HG03342 (cell line): ENCODE measurements around the gene ZNF746.

Source experiments
- ATAC-seq: cut with Tn5 transposase; IDR thresholded peaks from one replicate; pipeline ENCODE4 v1.9.1; 2021; ENCODE audit warnings: mild to moderate bottlenecking, moderate library complexity; ENCODE audit not compliant: unreplicated experiment

Gene ZNF746

DNA sequence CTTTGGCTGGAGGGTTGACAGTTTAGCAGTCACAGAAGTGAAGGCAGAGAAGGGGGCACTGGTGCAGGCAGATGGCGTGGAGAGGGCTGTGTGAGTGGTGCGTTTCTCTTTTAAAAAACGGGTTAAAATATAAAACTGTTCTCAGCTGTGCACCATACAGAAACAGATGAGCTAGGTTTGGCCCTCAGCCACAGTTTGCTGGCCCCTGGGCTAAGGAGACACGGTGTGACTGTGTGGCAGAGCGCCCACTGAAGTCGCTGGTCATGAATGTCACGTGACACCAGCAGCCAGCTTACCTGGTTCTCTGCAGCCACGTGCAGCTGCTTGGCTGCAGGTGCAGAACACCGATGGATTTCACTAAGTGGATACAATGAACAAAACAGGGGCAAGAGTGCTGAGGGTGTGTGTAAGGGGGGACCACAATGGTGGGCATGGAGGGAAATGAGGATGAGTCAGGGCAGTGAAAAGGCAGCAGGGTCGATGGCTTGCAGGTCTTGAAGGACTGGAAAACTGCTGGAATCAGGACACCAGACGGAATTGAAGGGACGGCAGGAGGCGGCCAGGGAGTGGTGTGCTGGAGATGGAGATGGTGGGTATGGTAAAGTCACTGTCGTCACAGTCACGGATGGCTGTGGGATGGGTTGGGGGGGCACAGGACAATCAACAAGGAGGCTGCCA is 7.4 kb downstream of the ZNF746 start:
- no peak for ATAC-seq

- no peak for ATAC-seq
Observed at GRCh38 chr7:149489391-149490024, 8.1 kb downstream of the ZNF746 start.

DNA sequence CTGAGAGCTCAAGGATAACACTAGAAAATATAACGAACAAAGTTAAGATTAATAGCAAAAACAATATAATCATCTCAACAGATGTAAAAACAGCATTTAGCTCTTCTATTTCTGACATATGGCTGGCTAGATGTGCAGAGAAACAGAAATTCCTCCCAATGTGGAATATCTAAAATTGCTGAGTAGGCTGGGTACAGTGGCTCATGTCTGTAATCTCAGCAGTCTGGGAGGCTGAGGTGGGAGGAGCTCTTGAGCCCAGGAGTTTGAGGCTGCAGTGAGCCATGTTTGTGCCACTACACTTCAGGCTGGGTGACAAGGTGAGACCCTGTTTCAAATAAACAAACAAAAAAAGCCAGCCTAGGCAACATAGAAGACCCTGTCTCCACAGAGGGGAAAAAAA is 18.0 kb downstream of the ZNF746 start:
- ATAC-seq, result no peak

GRCh38 chr7:149478754-149479153 is 18.9 kb downstream of the ZNF746 start:
- no peak for ATAC-seq

GRCh38 chr7:149477494-149478443 is 19.8 kb downstream of the ZNF746 start:
- no peak for ATAC-seq

GRCh38 chr7:149476791-149477190 is 20.8 kb downstream of the ZNF746 start:
- ATAC-seq, result no peak

DNA sequence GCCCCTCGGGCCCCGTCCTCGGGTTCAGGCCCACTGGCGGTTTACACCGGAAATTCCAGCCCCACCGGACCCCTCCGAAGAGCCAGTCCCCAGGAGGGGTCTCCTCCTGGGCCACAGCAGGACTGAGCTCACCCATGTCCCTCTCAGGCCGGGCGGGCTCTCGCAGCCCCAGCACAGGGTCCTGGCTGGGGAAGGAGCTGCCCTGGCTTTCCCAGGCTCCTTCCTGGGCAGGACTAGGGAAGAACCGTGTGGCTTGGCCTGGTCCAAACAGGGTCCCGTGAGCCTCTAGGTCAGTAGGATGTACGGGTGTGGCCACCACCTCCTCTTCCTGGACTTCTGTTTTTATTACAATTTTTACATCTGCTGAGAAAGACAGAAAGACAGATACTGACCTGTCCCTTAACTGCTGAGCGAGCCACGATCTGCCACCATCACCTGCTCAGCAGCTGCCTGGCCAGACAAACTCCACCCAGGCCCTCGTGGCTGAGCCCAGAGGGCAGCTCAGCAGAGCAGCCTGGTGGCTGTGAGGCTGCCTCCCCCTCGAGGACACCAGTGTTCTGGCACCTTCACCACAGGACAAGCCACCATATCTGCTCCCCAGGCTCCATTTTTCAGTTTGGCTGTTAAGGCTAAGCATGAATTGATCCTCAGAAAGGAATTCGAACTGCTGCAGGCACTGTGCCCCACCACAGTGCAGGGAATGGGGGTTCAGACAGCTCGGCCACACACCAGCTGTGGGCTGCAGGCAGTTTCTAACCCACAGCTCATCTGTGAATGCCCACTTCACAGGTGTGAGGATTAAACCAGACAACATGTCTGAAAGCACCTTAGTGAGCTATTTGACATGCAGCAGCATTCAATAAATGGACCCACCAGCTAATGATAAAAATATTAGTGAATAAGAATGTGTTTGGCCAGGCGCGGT is 22.2 kb downstream of the ZNF746 start:
- no peak for ATAC-seq

GRCh38 chr7:149474309-149475120 is 23.1 kb downstream of the ZNF746 start:
- no peak for ATAC-seq

DNA sequence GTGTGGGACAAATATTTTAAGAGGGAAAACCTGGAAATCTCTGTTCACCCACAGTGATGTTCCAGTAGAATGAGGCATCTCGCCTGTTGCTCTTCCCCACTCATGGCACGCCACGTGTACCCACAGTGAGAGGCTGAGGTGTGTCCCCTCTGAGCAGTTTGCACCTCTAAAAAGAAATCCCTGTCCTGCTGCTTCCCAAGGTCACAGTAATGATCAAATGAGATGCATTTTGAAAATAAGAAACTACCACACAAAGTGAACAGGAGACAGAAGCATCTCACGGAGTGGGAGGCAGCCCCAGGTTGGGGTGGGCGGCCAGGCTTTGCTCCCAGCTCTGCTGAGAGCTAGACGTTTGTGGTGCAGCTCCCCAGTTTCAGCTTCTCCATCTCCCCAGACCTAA is 24.4 kb downstream of the ZNF746 start:
- ATAC-seq, result no peak

- no peak for ATAC-seq
Observed at GRCh38 chr7:149471289-149471953, 26.2 kb downstream of the ZNF746 start.

DNA sequence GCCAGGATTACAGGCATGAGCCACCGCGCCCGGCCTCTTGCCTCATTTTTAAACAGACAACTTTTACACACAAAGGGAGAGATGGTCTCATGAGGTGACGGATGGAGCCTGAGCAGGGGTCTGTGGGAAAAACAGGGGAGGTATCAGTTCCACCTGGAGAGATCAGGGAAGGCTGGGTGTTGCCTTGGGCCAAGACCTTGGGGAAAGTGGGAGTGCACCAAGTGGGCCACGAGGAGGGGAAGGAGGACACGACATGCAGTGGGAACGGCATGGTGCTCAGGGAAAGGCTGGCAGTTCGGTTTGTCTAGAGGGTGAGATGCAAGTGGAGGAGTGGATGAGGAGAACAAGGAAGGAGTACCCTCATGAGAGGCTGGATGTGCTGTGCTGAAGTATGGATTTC is 27.8 kb downstream of the ZNF746 start:
- ATAC-seq, result no peak

DNA sequence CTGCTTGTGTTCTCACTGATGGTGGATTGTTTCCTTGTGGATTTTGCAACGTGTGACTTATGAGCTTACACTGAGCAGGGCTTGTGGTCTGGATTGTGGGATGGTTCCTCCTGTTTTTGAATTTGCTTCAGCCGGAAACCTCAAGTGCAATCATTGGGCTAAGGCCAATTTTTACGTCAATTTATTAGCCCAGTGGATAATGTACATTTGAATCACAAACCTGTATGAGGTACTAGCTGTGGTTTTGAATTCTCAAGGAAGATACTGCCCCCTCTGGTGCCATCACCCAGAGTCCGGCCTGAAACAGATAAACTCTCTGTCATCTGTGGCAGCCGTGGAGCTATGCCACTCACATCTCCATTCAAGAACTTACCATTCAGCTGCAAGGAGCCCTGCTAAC is 29.4 kb downstream of the ZNF746 start:
- no peak for ATAC-seq

- no peak for ATAC-seq
Observed at GRCh38 chr7:149467321-149467859, 30.2 kb downstream of the ZNF746 start.

DNA sequence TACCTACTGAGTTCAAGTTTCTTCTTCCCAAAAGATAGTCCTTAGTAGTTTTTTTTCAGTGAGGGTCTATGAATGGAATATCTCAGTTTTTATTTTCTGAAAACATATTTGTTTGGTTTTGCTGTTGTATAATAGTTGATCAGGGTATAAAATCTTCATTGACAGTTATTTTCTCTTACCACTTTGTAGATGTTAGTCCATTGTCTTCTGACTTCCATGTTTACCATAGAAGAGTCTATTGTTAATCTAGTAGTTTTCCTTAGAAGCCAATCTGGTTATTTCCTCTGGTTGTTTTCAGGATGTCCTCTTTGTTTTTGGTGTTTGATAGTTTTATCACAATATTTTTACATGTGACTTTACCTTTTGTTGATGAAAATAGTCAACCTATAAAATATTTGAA is 31.2 kb downstream of the ZNF746 start:
- no peak for ATAC-seq

GRCh38 chr7:149463500-149464161 is 34.0 kb downstream of the ZNF746 start:
- no peak for ATAC-seq

GRCh38 chr7:149462101-149462520 is 35.5 kb downstream of the ZNF746 start:
- ATAC-seq, result no peak

- peak; percentile 97 for ATAC-seq
Observed at GRCh38 chr7:149460493-149461277, 36.9 kb downstream of the ZNF746 start, which contains the start of gene ZNF777. TSS of gene ZNF777 (minus strand) at chr7:149461062. CDS start at chr7:149456022, 5,040 bp downstream.
